ENCODE data around the gene SLC3A2.

DNA sequence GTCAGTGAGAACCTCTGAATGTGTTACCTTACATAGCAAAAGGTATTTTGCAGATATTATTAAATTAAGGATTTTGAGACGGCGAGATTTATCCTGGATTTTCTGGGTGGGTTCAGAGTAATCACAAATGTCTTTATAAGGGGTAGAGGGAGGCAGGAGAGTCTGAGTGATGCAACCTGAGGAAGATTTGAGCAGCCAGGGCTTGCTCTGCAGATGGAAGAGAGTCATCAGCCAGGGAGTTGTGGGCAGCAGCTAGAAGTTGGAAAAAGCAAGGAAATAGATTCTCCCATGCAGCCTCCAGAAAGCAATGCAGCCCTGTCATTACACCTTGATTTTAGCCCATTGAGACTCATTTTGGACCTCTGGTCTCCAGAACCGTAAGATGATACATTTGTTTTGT, 37.2 kb upstream of the SLC3A2 start:
- TF ChIP-seq, protein P1, sequence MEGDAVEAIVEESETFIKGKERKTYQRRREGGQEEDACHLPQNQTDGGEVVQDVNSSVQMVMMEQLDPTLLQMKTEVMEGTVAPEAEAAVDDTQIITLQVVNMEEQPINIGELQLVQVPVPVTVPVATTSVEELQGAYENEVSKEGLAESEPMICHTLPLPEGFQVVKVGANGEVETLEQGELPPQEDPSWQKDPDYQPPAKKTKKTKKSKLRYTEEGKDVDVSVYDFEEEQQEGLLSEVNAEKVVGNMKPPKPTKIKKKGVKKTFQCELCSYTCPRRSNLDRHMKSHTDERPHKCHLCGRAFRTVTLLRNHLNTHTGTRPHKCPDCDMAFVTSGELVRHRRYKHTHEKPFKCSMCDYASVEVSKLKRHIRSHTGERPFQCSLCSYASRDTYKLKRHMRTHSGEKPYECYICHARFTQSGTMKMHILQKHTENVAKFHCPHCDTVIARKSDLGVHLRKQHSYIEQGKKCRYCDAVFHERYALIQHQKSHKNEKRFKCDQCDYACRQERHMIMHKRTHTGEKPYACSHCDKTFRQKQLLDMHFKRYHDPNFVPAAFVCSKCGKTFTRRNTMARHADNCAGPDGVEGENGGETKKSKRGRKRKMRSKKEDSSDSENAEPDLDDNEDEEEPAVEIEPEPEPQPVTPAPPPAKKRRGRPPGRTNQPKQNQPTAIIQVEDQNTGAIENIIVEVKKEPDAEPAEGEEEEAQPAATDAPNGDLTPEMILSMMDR (IDR thresholded peaks at IDR 0.05), result no peak
- TF ChIP-seq POLR2A (IDR thresholded peaks at IDR 0.05), result no peak

Measured in uterus (tissue), 2 donors.